Peyer's patch (tissue), 4 donors: ENCODE results near the gene STRADB. TPM values are rescaled to one million over a fixed set of nuclear protein-coding genes. Genes with fewer than 3 reads are reported as not detected.
"Not testable (repeated sequence)": the region's sequence is repeated elsewhere in the genome, so short reads cannot be mapped to it uniquely, and the experiment has no call there.

ENCODE experiments used
- DNase-seq, 3 donors: peaks; one replicate each; pipeline ENCODE4 v3.0.0-alpha.2; 2017 to 2019
- H3K27ac ChIP-seq, 4 donors: fragments of 200-600 bp; sonication (generic); one replicate each; pipeline ENCODE4 v1.5.1; 2016 to 2019
- H3K27me3 ChIP-seq, 2 donors: fragments of 200-600 bp; sonication (generic); one replicate each; pipeline ENCODE4 v1.5.1; 2019
- H3K36me3 ChIP-seq, 3 donors: fragments of 200-600 bp; sonication (generic); one replicate each; pipeline ENCODE4 v1.5.1; 2016 to 2019
- H3K4me1 ChIP-seq, 4 donors: fragments of 200-600 bp; sonication (generic); one replicate each; pipeline ENCODE4 v1.5.1; 2016 to 2019
- H3K4me3 ChIP-seq, 4 donors: fragments of 200-600 bp; sonication (generic); 1 replicate in 3 of 4; 2 replicates in 1 of 4; pipeline ENCODE4 v1.5.1; 2016 to 2019; ENCODE audit warnings: mild to moderate bottlenecking in 1 of 4
- H3K9me3 ChIP-seq, 4 donors: fragments of 200-600 bp; sonication (generic); one replicate each; pipeline ENCODE4 v1.5.1; 2016 to 2019; ENCODE audit warnings: mild to moderate bottlenecking in 1 of 4
- CTCF ChIP-seq, 6 experiments: fragments of 450-650 bp in 4 of 6; fragments of 200-600 bp in 2 of 6; sonication (generic) in 1 of 6; IDR thresholded peaks; one replicate each; pipeline ENCODE4 v1.5.1; 2017 to 2019; ENCODE audit warnings: antibody characterized with exemption in 6 of 6, mild to moderate bottlenecking in 3 of 6, moderate library complexity in 1 of 6
- POLR2A ChIP-seq, 2 donors: fragments of 450-650 bp; IDR thresholded peaks; one replicate each; pipeline ENCODE4 v1.5.1; 2017; ENCODE audit warnings: antibody characterized with exemption in 2 of 2, mild to moderate bottlenecking in 2 of 2, moderate library complexity in 2 of 2
- total RNA-seq, 4 donors: library from RNA; depleted of rRNA; stranded (reverse); fragments of >200 nt; gene quantifications; one replicate each; pipeline ENCODE4 v1.1.0, GENCODE V29; 2016

Gene STRADB
- total RNA-seq, 4 donors from 2014 or later = 21.5 to 137 (median 109) TPM

GRCh38 chr2:201425952-201426351 is 25.6 kb upstream of the STRADB start:
- Histone ChIP-seq H3K27ac (no peak overlapping the region), H3K27me3 (no peaks in the 10 kb centered on the region), H3K9me3 (no peaks in the 10 kb centered on the region), H3K36me3 (no peaks in the 10 kb centered on the region), H3K4me1 (no peaks in the 10 kb centered on the region), H3K4me3 (no peak overlapping the region)
- no peak for DNase-seq
- TF ChIP-seq CTCF (IDR thresholded peaks at IDR 0.05) = no peak

GRCh38 chr2:201428366-201428765 is 23.2 kb upstream of the STRADB start:
- DNase-seq, H3K9me3 ChIP-seq, H3K27ac ChIP-seq, H3K27me3 ChIP-seq, H3K36me3 ChIP-seq, H3K4me3 ChIP-seq: not testable (repeated sequence)
- peaks cover 0 to 17% (median 0%) of the 10 kb centered on the region in 4 donors for H3K4me1 ChIP-seq

- not testable (repeated sequence) for H3K9me3 ChIP-seq, DNase-seq, H3K36me3 ChIP-seq, H3K27ac ChIP-seq, H3K27me3 ChIP-seq, H3K4me3 ChIP-seq
- H3K4me1 ChIP-seq = peaks cover 0 to 31% (median 0%) of the 10 kb centered on the region in 4 donors
Measured at GRCh38 chr2:201429835-201430234, 21.7 kb upstream of the STRADB start.

- not testable (repeated sequence) for H3K27ac ChIP-seq, H3K4me3 ChIP-seq, DNase-seq, H3K27me3 ChIP-seq, H3K36me3 ChIP-seq, H3K9me3 ChIP-seq
- H3K4me1 ChIP-seq = peaks cover 0 to 31% (median 0%) of the 10 kb centered on the region in 4 donors
Measured at GRCh38 chr2:201430322-201430721, 21.2 kb upstream of the STRADB start.

GRCh38 chr2:201430839-201431238 is 20.7 kb upstream of the STRADB start:
- no peak overlapping the region for H3K4me3 ChIP-seq
- DNase-seq = no peak
- H3K36me3 ChIP-seq = no peaks in the 10 kb centered on the region
- TF ChIP-seq CTCF (IDR thresholded peaks at IDR 0.05) (no peak), POLR2A (IDR thresholded peaks at IDR 0.05) (no peak)
- no peaks in the 10 kb centered on the region for H3K27me3 ChIP-seq
- no peak overlapping the region for H3K27ac ChIP-seq
- no peaks in the 10 kb centered on the region for H3K9me3 ChIP-seq
- H3K4me1 ChIP-seq = peaks cover 0 to 31% (median 0%) of the 10 kb centered on the region in 4 donors

GRCh38 chr2:201432038-201432620 is 19.4 kb upstream of the STRADB start:
- Histone ChIP-seq H3K27ac (peak overlapping the region; percentile 1 to 35 (median 17)), H3K4me3 (no peak overlapping the region), H3K36me3 (no peaks in the 10 kb centered on the region), H3K27me3 (no peaks in the 10 kb centered on the region), H3K4me1 (peaks cover 0 to 31% (median 0%) of the 10 kb centered on the region in 4 donors), H3K9me3 (no peaks in the 10 kb centered on the region)
- no peak for DNase-seq
- TF ChIP-seq POLR2A (IDR thresholded peaks at IDR 0.05) (no peak), CTCF (IDR thresholded peaks at IDR 0.05) (no peak)

GRCh38 chr2:201432621-201433393 is 18.7 kb upstream of the STRADB start:
- no peaks in the 10 kb centered on the region for H3K9me3 ChIP-seq
- H3K27me3 ChIP-seq = no peaks in the 10 kb centered on the region
- peak overlapping the region; percentile 1 to 35 (median 17) for H3K27ac ChIP-seq
- no peak for DNase-seq
- no peaks in the 10 kb centered on the region for H3K36me3 ChIP-seq
- H3K4me3 ChIP-seq = no peak overlapping the region
- peaks cover 0 to 31% (median 0%) of the 10 kb centered on the region in 4 donors for H3K4me1 ChIP-seq
- TF ChIP-seq POLR2A (IDR thresholded peaks at IDR 0.05) (no peak), CTCF (IDR thresholded peaks at IDR 0.05) (no peak)
